Measurements from ENCODE around the gene ZNF267.
"Not testable (repeated sequence)": the region's sequence is repeated elsewhere in the genome, so short reads cannot be mapped to it uniquely, and the experiment has no call there.

Gene ZNF267

GRCh38 chr16:31873556-31874365, at the start of gene ZNF267:
Gene ZNF267, plus strand, starts transcription at chr16:31873807. Its CDS starts 160 bp downstream, at chr16:31873967.
- Histone ChIP-seq H3K27ac (peak within 1 kb of the TSS; percentile 90), H3K27me3 (ENCODE audit: insufficient read depth, low read depth, severe bottlenecking) (peaks cover 3% of the 10 kb centered on the region), H3K36me3 (peaks cover 8% of the 10 kb centered on the region), H3K4me3 (ENCODE audit: low read depth, low read length) (peak within 1 kb of the TSS; percentile 96), H3K9me3 (ENCODE audit: severe bottlenecking) (no peaks in the 10 kb centered on the region)
- TF ChIP-seq CTCF (IDR thresholded peaks at IDR 0.05; ENCODE audit: low read depth, low read length), result no peak
- peak; percentile 95 for DNase-seq

DNA sequence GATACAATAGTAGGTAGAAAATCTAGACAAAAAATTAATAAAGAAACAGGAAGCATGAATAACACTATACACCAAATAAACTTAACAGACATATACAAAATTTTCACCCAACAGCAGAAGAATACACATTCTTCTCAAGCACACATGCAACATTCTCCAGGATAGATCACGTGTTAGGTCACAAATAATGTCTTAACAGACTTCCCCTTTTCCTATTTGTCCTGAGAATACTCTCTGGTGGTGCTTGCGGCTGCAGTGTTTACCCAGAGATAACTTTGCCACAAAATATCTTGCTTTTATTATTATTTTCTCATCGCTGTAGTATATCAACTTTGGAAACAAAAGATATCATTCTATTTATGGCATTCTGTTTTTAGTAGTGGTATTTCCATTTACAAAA, 40.6 kb upstream of the ZNF267 start:
- H3K27me3 ChIP-seq (ENCODE audit: insufficient read depth, low read depth, severe bottlenecking), result peaks cover 21% of the 10 kb centered on the region
- no peaks in the 10 kb centered on the region for H3K36me3 ChIP-seq
- DNase-seq, result no peak
- peaks cover 18% of the 10 kb centered on the region for H3K9me3 ChIP-seq (ENCODE audit: severe bottlenecking)
- no peak for TF ChIP-seq CTCF (IDR thresholded peaks at IDR 0.05; ENCODE audit: low read depth, low read length)
- H3K4me3 ChIP-seq (ENCODE audit: low read depth, low read length), result no peak overlapping the region
- H3K27ac ChIP-seq, result no peak overlapping the region

DNA sequence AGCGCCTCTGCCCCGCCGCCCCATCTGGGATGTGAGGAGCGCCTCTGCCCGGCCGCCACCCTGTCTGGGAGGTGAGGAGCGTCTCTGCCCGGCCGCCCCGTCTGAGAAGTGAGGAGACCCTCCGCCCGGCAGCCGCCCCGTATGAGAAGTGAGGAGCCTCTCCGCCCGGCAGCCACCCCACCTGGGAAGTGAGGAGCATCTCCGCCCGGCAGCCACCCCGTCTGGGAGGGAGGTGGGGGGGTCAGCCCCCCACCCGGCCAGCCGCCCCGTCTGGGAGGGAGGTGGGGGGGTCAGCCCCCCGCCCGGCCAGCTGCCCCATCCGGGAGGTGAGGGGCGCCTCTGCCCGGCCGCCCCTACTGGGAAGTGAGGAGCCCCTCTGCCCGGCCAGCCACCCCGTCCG, 37.2 kb upstream of the ZNF267 start:
- Histone ChIP-seq H3K9me3 (ENCODE audit: severe bottlenecking) (peaks cover 18% of the 10 kb centered on the region), H3K27me3 (ENCODE audit: insufficient read depth, low read depth, severe bottlenecking) (peaks cover 31% of the 10 kb centered on the region)
- DNase-seq; H3K27ac ChIP-seq; H3K36me3 ChIP-seq; H3K4me3 ChIP-seq (ENCODE audit: low read depth, low read length): not testable (repeated sequence)

DNA sequence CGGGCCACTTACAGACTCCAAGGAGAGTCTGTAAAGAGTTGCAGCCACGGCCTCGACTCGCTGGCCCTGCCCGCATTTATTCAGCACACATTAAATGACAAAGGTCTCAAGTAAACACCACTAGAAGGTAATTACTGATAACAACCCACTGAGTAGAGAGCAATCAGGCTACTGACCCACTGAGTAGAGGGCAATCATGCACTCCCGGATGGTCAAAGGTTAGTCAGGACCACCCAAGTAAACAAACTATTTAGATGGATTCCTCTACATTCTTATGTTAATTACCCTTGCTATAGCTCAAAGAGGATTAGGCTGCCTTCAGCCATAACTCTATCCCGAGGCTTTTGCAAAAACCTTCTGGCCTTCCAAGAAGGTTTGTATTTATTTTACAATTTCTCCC, 30.7 kb upstream of the ZNF267 start:
- Histone ChIP-seq H3K27me3 (ENCODE audit: insufficient read depth, low read depth, severe bottlenecking) (peaks cover 36% of the 10 kb centered on the region), H3K4me3 (ENCODE audit: low read depth, low read length) (no peak overlapping the region), H3K9me3 (ENCODE audit: severe bottlenecking) (peaks cover under 1% of the 10 kb centered on the region), H3K36me3 (no peaks in the 10 kb centered on the region), H3K27ac (no peak overlapping the region)
- no peak for DNase-seq
- TF ChIP-seq CTCF (IDR thresholded peaks at IDR 0.05; ENCODE audit: low read depth, low read length), result no peak

- not testable (repeated sequence) for H3K36me3 ChIP-seq; H3K27ac ChIP-seq; H3K4me3 ChIP-seq (ENCODE audit: low read depth, low read length); DNase-seq
- Histone ChIP-seq H3K9me3 (ENCODE audit: severe bottlenecking) (peaks cover 12% of the 10 kb centered on the region), H3K27me3 (ENCODE audit: insufficient read depth, low read depth, severe bottlenecking) (peaks cover 42% of the 10 kb centered on the region)
Measured at GRCh38 chr16:31848572-31848971, 25.0 kb upstream of the ZNF267 start.

DNA sequence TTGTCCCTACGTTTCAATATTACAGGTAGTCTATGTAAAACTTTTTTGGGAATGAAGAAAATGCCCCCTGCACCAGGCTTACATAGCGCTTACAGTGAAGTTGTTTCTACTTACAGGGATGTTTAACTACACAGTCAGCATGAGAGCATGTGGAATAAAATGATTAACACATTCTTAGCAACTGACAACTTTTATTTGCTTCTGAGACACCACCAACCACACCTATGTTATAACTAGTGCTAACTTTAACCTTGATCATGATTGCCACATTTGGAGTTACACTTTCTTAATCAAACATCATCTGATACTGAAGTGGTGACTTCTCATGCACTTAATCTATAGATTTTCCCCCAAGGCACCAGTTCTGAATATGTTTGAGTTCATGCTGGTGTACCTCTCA, 20.3 kb upstream of the ZNF267 start:
- Histone ChIP-seq H3K27ac (no peak overlapping the region), H3K27me3 (ENCODE audit: insufficient read depth, low read depth, severe bottlenecking) (peaks cover 69% of the 10 kb centered on the region), H3K36me3 (no peaks in the 10 kb centered on the region), H3K9me3 (ENCODE audit: severe bottlenecking) (peaks cover 10% of the 10 kb centered on the region), H3K4me3 (ENCODE audit: low read depth, low read length) (no peak overlapping the region)
- TF ChIP-seq CTCF (IDR thresholded peaks at IDR 0.05; ENCODE audit: low read depth, low read length), result no peak
- DNase-seq, result no peak

- no peak for TF ChIP-seq CTCF (IDR thresholded peaks at IDR 0.05; ENCODE audit: low read depth, low read length)
- Histone ChIP-seq H3K27me3 (ENCODE audit: insufficient read depth, low read depth, severe bottlenecking) (peaks cover 81% of the 10 kb centered on the region), H3K4me3 (ENCODE audit: low read depth, low read length) (no peak overlapping the region), H3K36me3 (no peaks in the 10 kb centered on the region), H3K27ac (no peak overlapping the region), H3K9me3 (ENCODE audit: severe bottlenecking) (no peaks in the 10 kb centered on the region)
- no peak for DNase-seq
Measured at GRCh38 chr16:31860508-31860907, 13.1 kb upstream of the ZNF267 start.
